ENCODE data around the gene SOX15. TPM values are rescaled to one million over a fixed set of nuclear protein-coding genes. Genes with fewer than 3 reads are reported as not detected.
"Not testable (repeated sequence)": the region's sequence is repeated elsewhere in the genome, so short reads cannot be mapped to it uniquely, and the experiment has no call there.

Gene SOX15
- total RNA-seq, 1 experiment from 2014 or later: not detected

- peak; percentile 26 for DNase-seq (ENCODE audit: low read depth, low spot score)
- in situ Hi-C loops (cut with HindIII; ENCODE audit: low pct_unique_long_range_greater_than_20kb, low sequenced_read_pairs): no loop called here
Observed at GRCh38 chr17:7613769-7614424, 24.0 kb upstream of the SOX15 start.

GRCh38 chr17:7612294-7612640, 22.4 kb upstream of the SOX15 start:
- no peak for DNase-seq (ENCODE audit: low read depth, low spot score)
- in situ Hi-C loops (cut with HindIII; ENCODE audit: low pct_unique_long_range_greater_than_20kb, low sequenced_read_pairs): no loop called here

- in situ Hi-C loops (cut with HindIII; ENCODE audit: low pct_unique_long_range_greater_than_20kb, low sequenced_read_pairs): no loop called here
- DNase-seq (ENCODE audit: low read depth, low spot score): no peak
Observed at GRCh38 chr17:7611635-7612293, 21.9 kb upstream of the SOX15 start.

GRCh38 chr17:7610641-7611040, 20.7 kb upstream of the SOX15 start:
- in situ Hi-C loops (cut with HindIII; ENCODE audit: low pct_unique_long_range_greater_than_20kb, low sequenced_read_pairs): no loop called here
- no peak for DNase-seq (ENCODE audit: low read depth, low spot score)

GRCh38 chr17:7606280-7606679, 16.4 kb upstream of the SOX15 start:
- no peak for DNase-seq (ENCODE audit: low read depth, low spot score)
- in situ Hi-C loops (cut with HindIII; ENCODE audit: low pct_unique_long_range_greater_than_20kb, low sequenced_read_pairs): no loop called here

GRCh38 chr17:7597561-7597960, 7.7 kb upstream of the SOX15 start:
- DNase-seq (ENCODE audit: low read depth, low spot score); in situ Hi-C loops (cut with HindIII; ENCODE audit: low pct_unique_long_range_greater_than_20kb, low sequenced_read_pairs): not testable (repeated sequence)

- in situ Hi-C loops (cut with HindIII; ENCODE audit: low pct_unique_long_range_greater_than_20kb, low sequenced_read_pairs): no loop called here
- DNase-seq (ENCODE audit: low read depth, low spot score): no peak
Observed at GRCh38 chr17:7593296-7593695, 3.4 kb upstream of the SOX15 start.

GRCh38 chr17:7592422-7593021, 2.6 kb upstream of the SOX15 start:
- DNase-seq (ENCODE audit: low read depth, low spot score): no peak
- in situ Hi-C loops (cut with HindIII; ENCODE audit: low pct_unique_long_range_greater_than_20kb, low sequenced_read_pairs): no loop called here

GRCh38 chr17:7591596-7591995, 1.7 kb upstream of the SOX15 start:
- in situ Hi-C loops (cut with HindIII; ENCODE audit: low pct_unique_long_range_greater_than_20kb, low sequenced_read_pairs): no loop called here
- DNase-seq (ENCODE audit: low read depth, low spot score): no peak

GRCh38 chr17:7590743-7591142, 849 bp upstream of the SOX15 start:
- no peak for DNase-seq (ENCODE audit: low read depth, low spot score)
- in situ Hi-C loops (cut with HindIII; ENCODE audit: low pct_unique_long_range_greater_than_20kb, low sequenced_read_pairs): no loop called here

GRCh38 chr17:7589204-7589868, 558 bp downstream of the SOX15 start:
- in situ Hi-C loops (cut with HindIII; ENCODE audit: low pct_unique_long_range_greater_than_20kb, low sequenced_read_pairs): no loop called here
- peak; percentile 84 for DNase-seq (ENCODE audit: low read depth, low spot score)

- in situ Hi-C loops (cut with HindIII; ENCODE audit: low pct_unique_long_range_greater_than_20kb, low sequenced_read_pairs): no loop called here
- no peak for DNase-seq (ENCODE audit: low read depth, low spot score)
Observed at GRCh38 chr17:7588553-7589203, 1.2 kb downstream of the SOX15 start.

- DNase-seq (ENCODE audit: low read depth, low spot score): no peak
Observed at GRCh38 chr17:7587420-7588151, 2.3 kb downstream of the SOX15 start.

GRCh38 chr17:7586673-7587419, 3.0 kb downstream of the SOX15 start:
- in situ Hi-C loops (cut with HindIII; ENCODE audit: low pct_unique_long_range_greater_than_20kb, low sequenced_read_pairs): no loop called here
- peak; percentile 69 for DNase-seq (ENCODE audit: low read depth, low spot score)

More at GRCh38 chr17:7587420-7588151, 2.3 kb downstream of the SOX15 start:
- in situ Hi-C loops (cut with HindIII; ENCODE audit: low pct_unique_long_range_greater_than_20kb, low sequenced_read_pairs): no loop called here

GRCh38 chr17:7583253-7584109, 6.4 kb downstream of the SOX15 start, which contains the start of gene MPDU1:
MPDU1 (plus strand) TSS chr17:7583852; CDS start chr17:7583863, 11 bp downstream.
- in situ Hi-C loops (cut with HindIII; ENCODE audit: low pct_unique_long_range_greater_than_20kb, low sequenced_read_pairs): no loop called here

More at GRCh38 chr17:7583253-7584109, 6.4 kb downstream of the SOX15 start, which contains the start of gene MPDU1:
- DNase-seq (ENCODE audit: low read depth, low spot score): peak; percentile 96
